ENCODE measurements around the gene BAIAP3. TPM values are rescaled to one million over a fixed set of nuclear protein-coding genes. Genes with fewer than 3 reads are reported as not detected.

BAIAP3 gene
- total and polyA plus RNA-seq, 3 experiments from 2014 or later = 7.2 to 8.3 (median 7.5) TPM

DNA sequence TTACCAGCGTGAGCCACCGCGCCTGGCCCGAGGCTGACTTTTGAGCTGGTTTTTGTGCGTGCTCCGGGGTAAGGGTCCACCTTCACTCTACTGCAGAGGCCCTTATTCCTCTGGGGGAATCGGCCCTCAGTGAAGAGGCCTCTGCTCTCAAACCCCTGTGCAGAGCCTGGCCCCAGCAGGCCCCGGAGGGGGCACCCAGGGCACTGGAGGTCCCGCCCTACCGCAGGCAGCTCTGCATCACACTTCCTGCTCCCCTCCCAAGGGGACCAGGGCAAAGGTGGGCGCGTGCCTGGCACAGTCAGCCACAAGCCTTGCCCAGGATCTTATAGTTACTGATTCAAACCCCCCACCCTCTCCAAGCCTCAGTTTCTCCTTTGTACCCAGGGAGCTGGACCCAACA lies 27.6 kb upstream of the BAIAP3 start:
- peaks cover 20% of the 10 kb centered on the region for H3K4me1 ChIP-seq (ENCODE audit: insufficient read depth, low read length)
- POLR2A ChIA-PET = no interaction called here
- Mint-ChIP-seq H3K36me3 (peaks cover 0 to 9% (median 0%) of the 10 kb centered on the region in 3 donors), H3K4me1 (peaks cover 20 to 45% (median 24%) of the 10 kb centered on the region in 3 donors), H3K9me3 (no peaks in the 10 kb centered on the region), H3K27me3 (no peaks in the 10 kb centered on the region), H3K27ac (peak overlapping the region in 1 of 8 donors; percentile 33), H3K4me3 (peak overlapping the region in 1 of 7 donors; percentile 52)
- CTCF ChIA-PET = interaction anchor here (0.7 kb wide), 1 partner anchor 10 kb away, joined by 4 read pairs; no protein-coding TSS in a partner anchor
- H3K27me3 ChIP-seq (ENCODE audit: insufficient read depth, low read length, poor library complexity, severe bottlenecking) = no peaks in the 10 kb centered on the region
- no peak overlapping the region for H3K27ac ChIP-seq (ENCODE audit: low read depth, low read length)
- H3K4me3 ChIP-seq (ENCODE audit: low read length) = no peak overlapping the region
- DNase-seq = peak in 1 of 5 donors; percentile 41
- no peaks in the 10 kb centered on the region for H3K9me3 ChIP-seq (ENCODE audit: low read length)
- H3K36me3 ChIP-seq (ENCODE audit: insufficient read depth, low read length) = no peaks in the 10 kb centered on the region

DNA sequence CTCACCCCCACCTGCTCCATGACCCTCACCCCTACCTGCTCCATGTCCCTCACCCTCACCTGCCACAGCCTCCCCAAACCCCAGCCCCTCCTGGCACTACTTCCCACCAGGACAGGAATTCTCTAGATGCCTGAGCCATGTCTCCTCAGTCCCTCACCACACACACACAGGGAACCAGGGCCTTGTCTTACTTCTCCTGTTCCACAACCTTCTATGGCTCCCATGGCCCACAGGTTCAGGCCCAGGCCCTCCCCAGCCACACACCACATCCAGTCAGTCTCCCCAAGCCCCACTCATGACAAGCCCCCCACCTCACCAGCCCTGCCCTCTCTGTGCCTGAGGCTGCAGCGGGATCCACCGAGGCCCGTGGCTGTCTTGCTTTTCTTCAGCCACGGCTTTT lies 27.1 kb upstream of the BAIAP3 start:
- peak overlapping the region in 6 of 8 donors; percentile 13 to 70 (median 45) for H3K27ac Mint-ChIP-seq
- ChIA-PET POLR2A (no interaction called here), CTCF (no interaction called here)
- Histone ChIP-seq H3K9me3 (ENCODE audit: low read length) (no peaks in the 10 kb centered on the region), H3K36me3 (ENCODE audit: insufficient read depth, low read length) (no peaks in the 10 kb centered on the region), H3K4me3 (ENCODE audit: low read length) (no peak overlapping the region), H3K27ac (ENCODE audit: low read depth, low read length) (no peak overlapping the region), H3K4me1 (ENCODE audit: insufficient read depth, low read length) (peaks cover 25% of the 10 kb centered on the region), H3K27me3 (ENCODE audit: insufficient read depth, low read length, poor library complexity, severe bottlenecking) (no peaks in the 10 kb centered on the region)
- no peaks in the 10 kb centered on the region for H3K9me3 Mint-ChIP-seq
- no peak for DNase-seq
- no peaks in the 10 kb centered on the region for H3K27me3 Mint-ChIP-seq
- H3K36me3 Mint-ChIP-seq = peaks cover 0 to 13% (median 0%) of the 10 kb centered on the region in 3 donors
- peak overlapping the region in 6 of 7 donors; percentile 34 to 87 (median 56) for H3K4me3 Mint-ChIP-seq
- peaks cover 25 to 50% (median 28%) of the 10 kb centered on the region in 3 donors for H3K4me1 Mint-ChIP-seq

DNA sequence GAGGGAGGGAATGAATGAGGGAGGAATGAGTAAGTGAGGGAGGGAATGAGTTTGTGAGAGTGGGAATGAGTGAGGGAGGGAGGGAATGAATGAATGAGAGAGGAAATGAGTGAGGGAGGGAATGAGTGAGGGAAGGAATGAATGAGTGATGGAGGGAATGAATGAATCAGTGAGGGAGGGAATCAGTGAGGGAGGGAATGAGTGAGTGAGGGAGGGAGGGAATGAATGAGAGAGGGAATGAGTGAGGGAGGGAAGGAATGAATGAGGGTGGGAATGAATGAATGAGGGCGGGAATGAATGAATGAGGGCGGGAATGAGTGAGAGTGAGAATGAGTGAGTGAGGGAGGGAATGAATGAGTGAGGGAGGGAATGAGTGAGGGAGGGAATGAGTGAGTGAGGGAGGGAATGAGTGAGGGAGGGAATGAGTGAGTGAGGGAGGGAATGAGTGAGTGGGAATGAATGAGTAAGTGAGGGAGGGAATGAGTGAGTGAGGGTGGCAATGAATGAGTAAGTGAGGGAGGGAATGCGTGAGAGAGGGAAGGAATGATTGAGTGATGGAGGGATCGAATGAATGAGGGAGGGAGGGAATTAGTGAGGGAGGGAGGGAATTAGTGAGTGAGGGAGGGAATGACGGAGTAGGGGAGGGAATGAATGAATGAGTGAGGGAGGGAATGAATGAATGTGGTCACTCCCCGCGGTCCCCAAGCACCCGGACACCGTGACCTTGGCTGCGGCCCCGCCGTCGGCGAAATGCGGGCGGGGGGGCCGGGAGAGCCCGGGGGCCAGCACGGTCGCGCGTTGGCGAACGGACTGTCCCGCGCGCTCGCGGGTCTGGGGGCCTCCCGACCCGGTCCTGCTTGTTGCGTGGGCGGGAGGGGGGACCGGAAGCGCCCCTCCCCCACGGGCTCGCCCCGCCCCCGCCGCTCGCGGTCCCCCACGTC lies 25.1 kb upstream of the BAIAP3 start:
- no peak for DNase-seq
- H3K36me3 ChIP-seq (ENCODE audit: insufficient read depth, low read length) = peaks cover 6% of the 10 kb centered on the region
- no peaks in the 10 kb centered on the region for H3K9me3 ChIP-seq (ENCODE audit: low read length)
- Mint-ChIP-seq H3K4me3 (peak overlapping the region; percentile 87 to 96 (median 90)), H3K9me3 (no peaks in the 10 kb centered on the region), H3K27ac (peak overlapping the region in 5 of 8 donors; percentile 70 to 100 (median 99)), H3K36me3 (peaks cover 0 to 25% (median 0%) of the 10 kb centered on the region in 3 donors), H3K27me3 (no peaks in the 10 kb centered on the region), H3K4me1 (peaks cover 33 to 58% (median 36%) of the 10 kb centered on the region in 3 donors)
- H3K4me1 ChIP-seq (ENCODE audit: insufficient read depth, low read length) = peaks cover 44% of the 10 kb centered on the region
- no peaks in the 10 kb centered on the region for H3K27me3 ChIP-seq (ENCODE audit: insufficient read depth, low read length, poor library complexity, severe bottlenecking)
- H3K4me3 ChIP-seq (ENCODE audit: low read length) = peak overlapping the region; percentile 84
- ChIA-PET CTCF (interaction anchor here (1.0 to 1.6 kb wide), 3 partner anchors 24 to 53 kb away, joined by 3 to 6 read pairs (median 4); no protein-coding TSS in a partner anchor), POLR2A (interaction anchor here (1.8 kb wide), 3 partner anchors 22 to 112 kb away, joined by 7 to 14 read pairs (median 11); partner anchors contain the start of gene UQCC4)
- peak overlapping the region; percentile 100 for H3K27ac ChIP-seq (ENCODE audit: low read depth, low read length)

DNA sequence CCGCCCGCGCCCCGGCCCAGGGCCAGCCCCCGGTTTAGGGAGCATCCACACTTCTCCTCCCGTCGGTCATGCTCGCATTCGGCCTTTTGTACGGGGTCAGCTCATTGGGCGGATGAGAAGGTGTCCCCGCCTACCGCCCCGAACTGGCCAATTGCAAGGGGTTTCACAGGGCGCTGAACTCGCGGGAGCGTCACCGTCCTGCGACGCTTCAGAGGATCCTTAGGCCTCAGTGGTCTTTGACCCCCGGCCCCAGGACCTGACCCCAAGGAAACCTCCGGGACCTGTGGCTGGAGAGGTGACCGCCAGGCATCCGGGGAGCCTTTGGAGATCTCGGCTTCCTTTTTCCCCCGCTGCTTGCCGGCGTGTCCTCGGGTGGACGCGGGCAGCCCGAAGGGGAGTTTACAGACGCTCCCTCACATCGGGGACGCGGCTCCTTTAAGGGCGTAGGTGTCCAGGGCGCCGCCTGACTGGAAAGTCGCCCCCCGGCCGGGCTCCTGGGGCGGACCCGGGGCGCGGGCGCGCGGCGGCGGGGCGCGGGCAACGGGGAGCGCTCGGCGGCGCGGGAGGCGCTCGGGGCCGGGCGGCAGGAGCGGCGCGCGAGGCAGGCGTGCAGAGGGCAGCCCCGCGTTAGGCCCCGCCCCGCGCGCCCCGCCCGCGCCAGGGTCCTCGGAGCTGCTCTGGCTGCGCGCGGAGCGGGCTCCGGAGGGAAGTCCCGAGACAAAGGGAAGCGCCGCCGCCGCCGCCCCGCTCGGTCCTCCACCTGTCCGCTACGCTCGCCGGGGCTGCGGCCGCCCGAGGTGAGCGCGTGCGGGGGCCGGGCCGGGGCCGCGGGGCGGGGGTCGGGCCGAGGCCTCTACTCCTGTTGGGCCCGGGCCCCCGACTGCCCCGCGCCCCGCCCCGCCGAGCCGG lies 24.2 kb upstream of the BAIAP3 start, which contains the start of gene UBE2I:
Gene UBE2I, plus strand, starts transcription at position 660 of the 909 bp plus-strand sequence. CDS start 4,395 bp downstream, outside the sequence.
- peaks cover 39% of the 10 kb centered on the region for H3K4me1 ChIP-seq (ENCODE audit: insufficient read depth, low read length)
- H3K27ac Mint-ChIP-seq = peak within 1 kb of the TSS; percentile 91 to 100 (median 99)
- peaks cover 0 to 33% (median 0%) of the 10 kb centered on the region in 3 donors for H3K36me3 Mint-ChIP-seq
- POLR2A ChIA-PET = interaction anchor here (0.8 to 1.8 kb wide), 5 partner anchors 21 to 397 kb away, joined by 3 to 14 read pairs (median 7); partner anchors contain the start of genes MAPK8IP3 and UQCC4
- H3K4me1 Mint-ChIP-seq = peaks cover 28 to 57% (median 30%) of the 10 kb centered on the region in 3 donors
- peak within 1 kb of the TSS; percentile 84 for H3K4me3 ChIP-seq (ENCODE audit: low read length)
- H3K4me3 Mint-ChIP-seq = peak within 1 kb of the TSS; percentile 95 to 99 (median 96)
- DNase-seq = peak; percentile 93 to 100 (median 98)
- CTCF ChIA-PET = interaction anchor here (1.0 to 1.6 kb wide), 4 partner anchors 8 to 52 kb away, joined by 3 to 6 read pairs (median 4); no protein-coding TSS in a partner anchor
- H3K27me3 Mint-ChIP-seq = no peaks in the 10 kb centered on the region
- H3K9me3 ChIP-seq (ENCODE audit: low read length) = no peaks in the 10 kb centered on the region
- H3K27me3 ChIP-seq (ENCODE audit: insufficient read depth, low read length, poor library complexity, severe bottlenecking) = no peaks in the 10 kb centered on the region
- H3K36me3 ChIP-seq (ENCODE audit: insufficient read depth, low read length) = peaks cover 12% of the 10 kb centered on the region
- no peaks in the 10 kb centered on the region for H3K9me3 Mint-ChIP-seq
- H3K27ac ChIP-seq (ENCODE audit: low read depth, low read length) = peak within 1 kb of the TSS; percentile 100

DNA sequence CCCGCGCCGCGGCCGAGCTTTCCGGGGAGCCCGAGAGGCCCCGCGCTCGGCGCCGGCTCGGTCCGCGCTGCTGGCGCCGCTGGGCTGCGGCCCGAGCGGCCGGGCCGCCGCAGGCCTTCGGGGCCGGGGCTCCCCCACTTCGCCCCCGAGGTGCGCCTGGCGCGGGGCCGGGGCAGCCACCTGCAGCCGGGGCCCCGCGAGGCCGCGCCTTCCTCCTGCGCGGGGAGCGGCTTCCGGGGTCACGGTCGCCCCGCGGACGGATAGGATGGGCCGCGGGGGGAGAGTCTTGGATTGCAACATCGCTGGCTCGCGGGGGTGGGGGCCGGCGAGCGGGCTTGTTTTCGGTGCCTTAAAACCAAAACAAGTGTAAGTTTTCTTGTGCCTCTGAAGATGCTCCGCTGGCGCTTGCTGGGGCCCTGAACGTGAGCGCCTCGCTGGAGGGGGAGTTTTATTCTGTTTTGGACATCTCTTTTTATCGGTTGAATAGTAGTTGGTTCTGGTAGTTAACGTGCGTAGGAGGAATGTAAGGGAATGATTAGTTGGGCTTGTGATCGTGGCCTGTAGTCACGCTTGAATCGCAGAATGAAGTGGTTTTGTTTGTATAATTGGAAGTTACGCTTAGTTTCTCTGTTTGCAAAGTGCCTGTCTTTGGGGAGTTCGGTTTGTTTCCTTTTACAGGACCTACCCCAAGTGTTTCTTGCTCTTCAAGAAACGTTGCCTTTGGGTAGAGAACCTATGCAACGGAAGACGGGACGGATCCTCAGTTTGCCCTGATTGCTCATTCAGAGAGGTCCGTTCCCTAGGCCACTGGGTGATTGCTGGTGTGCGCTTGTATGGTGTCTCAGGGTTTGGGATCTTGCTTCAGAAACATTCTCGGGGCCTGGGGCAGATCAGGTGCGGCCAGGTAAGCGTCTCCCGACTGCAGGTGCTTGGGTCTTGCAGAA lies 23.3 kb upstream of the BAIAP3 start:
- Mint-ChIP-seq H3K36me3 (peaks cover 0 to 41% (median 0%) of the 10 kb centered on the region in 3 donors), H3K9me3 (no peaks in the 10 kb centered on the region), H3K4me1 (peaks cover 25 to 54% (median 26%) of the 10 kb centered on the region in 3 donors), H3K4me3 (peak overlapping the region; percentile 94 to 99 (median 96)), H3K27me3 (no peaks in the 10 kb centered on the region), H3K27ac (peak overlapping the region; percentile 90 to 98 (median 96))
- Histone ChIP-seq H3K36me3 (ENCODE audit: insufficient read depth, low read length) (peaks cover 21% of the 10 kb centered on the region), H3K4me1 (ENCODE audit: insufficient read depth, low read length) (peaks cover 37% of the 10 kb centered on the region), H3K27me3 (ENCODE audit: insufficient read depth, low read length, poor library complexity, severe bottlenecking) (no peaks in the 10 kb centered on the region), H3K4me3 (ENCODE audit: low read length) (peak overlapping the region; percentile 81), H3K27ac (ENCODE audit: low read depth, low read length) (peak overlapping the region; percentile 58), H3K9me3 (ENCODE audit: low read length) (no peaks in the 10 kb centered on the region)
- ChIA-PET CTCF (interaction anchor here (1.3 to 1.6 kb wide), 2 partner anchors 9 to 33 kb away, joined by 4 to 6 read pairs; no protein-coding TSS in a partner anchor), POLR2A (interaction anchor here (1.0 to 1.8 kb wide), 4 partner anchors 20 to 229 kb away, joined by 3 to 14 read pairs (median 9); partner anchors contain the start of gene UQCC4)
- DNase-seq = peak; percentile 62 to 77 (median 64)

DNA sequence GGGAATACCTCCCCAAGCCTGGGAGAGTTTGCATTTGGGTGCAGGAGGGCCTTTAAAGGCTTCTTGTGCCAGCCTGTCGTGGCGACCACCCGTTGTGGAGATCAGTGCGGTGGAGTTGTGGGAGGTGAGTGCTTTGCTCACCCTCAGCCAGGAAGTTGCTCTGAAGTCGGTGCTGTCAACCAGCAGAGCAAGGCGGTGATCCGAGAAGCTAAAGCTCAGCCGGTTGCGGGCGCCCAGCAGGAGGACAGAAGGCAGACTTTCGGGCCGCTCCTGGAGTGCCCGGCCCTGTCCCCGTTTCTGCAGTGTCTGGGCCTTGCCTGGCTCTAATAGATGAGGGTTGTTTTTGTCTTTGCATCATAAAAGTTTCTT lies 22.6 kb upstream of the BAIAP3 start:
- Histone ChIP-seq H3K4me1 (ENCODE audit: insufficient read depth, low read length) (peaks cover 37% of the 10 kb centered on the region), H3K4me3 (ENCODE audit: low read length) (peak overlapping the region; percentile 81), H3K9me3 (ENCODE audit: low read length) (no peaks in the 10 kb centered on the region), H3K27ac (ENCODE audit: low read depth, low read length) (peak overlapping the region; percentile 58), H3K27me3 (ENCODE audit: insufficient read depth, low read length, poor library complexity, severe bottlenecking) (no peaks in the 10 kb centered on the region), H3K36me3 (ENCODE audit: insufficient read depth, low read length) (peaks cover 27% of the 10 kb centered on the region)
- H3K27ac Mint-ChIP-seq = peak overlapping the region; percentile 90 to 98 (median 96)
- H3K4me3 Mint-ChIP-seq = peak overlapping the region; percentile 94 to 99 (median 96)
- DNase-seq = peak in 1 of 5 donors; percentile 45
- H3K27me3 Mint-ChIP-seq = no peaks in the 10 kb centered on the region
- peaks cover 0 to 47% (median 0%) of the 10 kb centered on the region in 3 donors for H3K36me3 Mint-ChIP-seq
- peaks cover 25 to 54% (median 26%) of the 10 kb centered on the region in 3 donors for H3K4me1 Mint-ChIP-seq
- ChIA-PET POLR2A (no interaction called here), CTCF (no interaction called here)
- no peaks in the 10 kb centered on the region for H3K9me3 Mint-ChIP-seq
